HG02981 (cell line): ENCODE results near the gene ST6GALNAC3.
"Not testable (repeated sequence)": the region's sequence is repeated elsewhere in the genome, so short reads cannot be mapped to it uniquely, and the experiment has no call there.

Source experiments
- ATAC-seq: cut with Tn5 transposase; IDR thresholded peaks from one replicate; pipeline ENCODE4 v1.9.1; 2021; ENCODE audit warnings: mild to moderate bottlenecking, moderate library complexity; ENCODE audit not compliant: unreplicated experiment

Gene ST6GALNAC3

GRCh38 chr1:76105372-76105771 lies 30.8 kb downstream of the ST6GALNAC3 start:
- no peak for ATAC-seq

- no peak for ATAC-seq
Measured at GRCh38 chr1:76106251-76106650, 31.7 kb downstream of the ST6GALNAC3 start.

DNA sequence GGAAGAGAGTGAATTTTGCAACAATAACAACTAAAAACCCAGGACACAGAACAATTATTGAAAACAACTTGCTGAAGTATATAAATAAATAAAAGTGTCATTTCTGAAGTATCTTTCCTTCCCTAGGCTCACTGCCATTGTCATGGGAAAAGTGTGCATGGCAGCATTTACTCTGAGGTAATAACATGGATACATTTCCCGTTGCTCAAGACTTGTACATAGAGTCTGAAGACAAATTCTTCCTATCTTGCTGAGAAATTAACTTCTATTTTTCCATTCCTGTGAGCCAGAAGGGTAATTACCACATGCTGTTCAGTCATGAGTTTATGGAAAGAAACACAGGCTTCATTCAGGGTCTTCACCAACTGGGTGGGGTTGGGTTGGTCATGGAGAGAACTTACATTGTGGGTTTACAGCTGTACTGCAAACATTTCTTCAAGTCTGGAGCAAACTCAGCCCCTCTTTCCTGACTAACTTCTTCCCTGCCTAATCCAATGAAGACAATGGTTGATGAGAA lies 32.2 kb downstream of the ST6GALNAC3 start:
- ATAC-seq = no peak

DNA sequence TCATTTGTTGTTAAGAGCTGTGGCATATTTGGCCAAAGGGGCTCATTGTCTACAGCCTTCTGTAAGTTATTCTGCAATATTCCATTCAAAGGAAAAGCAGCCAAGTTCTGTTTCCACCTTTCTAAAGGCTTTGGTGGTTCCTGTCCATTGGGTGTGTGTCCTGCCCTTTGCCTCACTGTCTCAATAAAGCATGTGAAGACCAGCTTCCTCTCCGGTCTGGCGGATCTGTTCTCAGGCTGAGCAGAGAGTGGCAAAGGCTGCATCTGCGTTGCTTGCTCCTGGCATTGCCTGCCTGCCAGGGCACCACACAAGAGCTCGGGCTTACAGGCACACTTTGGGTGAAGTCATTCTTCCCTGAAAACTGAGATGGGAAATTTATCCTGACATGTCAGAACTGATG lies 34.9 kb downstream of the ST6GALNAC3 start:
- no peak for ATAC-seq

DNA sequence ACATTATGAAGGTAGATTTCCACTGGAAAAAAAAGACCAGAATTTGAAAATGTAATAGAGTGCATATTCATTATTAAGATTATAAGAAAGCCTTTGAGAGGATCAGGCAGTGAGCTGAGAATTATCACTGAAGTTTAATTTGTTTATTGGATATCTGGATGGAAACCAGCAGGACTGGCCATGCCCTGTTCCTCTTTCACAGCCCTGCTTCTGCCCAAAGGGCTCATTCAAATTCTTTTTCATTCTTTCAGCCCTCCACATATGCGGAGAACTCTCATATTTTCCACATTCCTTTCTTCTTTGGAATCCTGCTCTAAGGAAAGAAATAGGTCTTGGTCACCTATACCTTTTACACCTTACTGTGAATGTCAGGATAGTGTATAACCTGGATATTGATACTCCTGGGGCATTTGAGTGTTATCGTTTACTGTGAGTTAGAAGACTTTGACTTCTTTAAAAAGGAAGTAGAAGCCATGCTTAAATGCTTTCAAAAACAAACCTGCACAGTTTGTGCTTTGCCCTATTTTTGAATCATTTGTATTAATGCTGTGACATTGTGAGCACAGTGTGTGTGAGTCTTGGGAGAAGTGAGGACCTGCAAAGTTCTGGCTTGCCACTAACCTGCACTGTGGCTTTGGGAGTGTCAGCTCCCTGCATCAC lies 35.5 kb downstream of the ST6GALNAC3 start:
- no peak for ATAC-seq

- ATAC-seq = no peak
Measured at GRCh38 chr1:76110666-76111065, 36.1 kb downstream of the ST6GALNAC3 start.

DNA sequence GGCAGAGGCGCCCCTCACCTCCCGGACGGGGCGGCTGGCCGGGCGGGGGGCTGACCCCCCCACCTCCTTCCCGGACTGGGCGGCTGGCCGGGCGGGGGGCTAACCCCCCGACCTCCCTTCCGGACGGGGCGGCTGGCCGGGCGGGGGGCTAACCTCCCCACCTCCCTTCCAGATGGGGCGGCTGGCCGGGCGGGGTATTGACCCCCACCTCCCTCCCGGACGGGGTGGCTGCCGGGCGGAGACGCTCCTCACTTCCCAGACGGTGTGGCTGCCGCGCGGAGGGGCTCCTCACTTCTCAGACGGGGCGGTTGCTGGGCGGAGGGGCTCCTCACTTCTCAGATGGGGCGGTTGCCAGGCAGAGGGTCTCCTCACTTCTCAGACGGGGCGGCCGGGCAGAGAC lies 37.8 kb downstream of the ST6GALNAC3 start:
- ATAC-seq = not testable (repeated sequence)

GRCh38 chr1:76113446-76113845 lies 38.9 kb downstream of the ST6GALNAC3 start:
- ATAC-seq = no peak

GRCh38 chr1:76115171-76115570 lies 40.6 kb downstream of the ST6GALNAC3 start:
- ATAC-seq = no peak

DNA sequence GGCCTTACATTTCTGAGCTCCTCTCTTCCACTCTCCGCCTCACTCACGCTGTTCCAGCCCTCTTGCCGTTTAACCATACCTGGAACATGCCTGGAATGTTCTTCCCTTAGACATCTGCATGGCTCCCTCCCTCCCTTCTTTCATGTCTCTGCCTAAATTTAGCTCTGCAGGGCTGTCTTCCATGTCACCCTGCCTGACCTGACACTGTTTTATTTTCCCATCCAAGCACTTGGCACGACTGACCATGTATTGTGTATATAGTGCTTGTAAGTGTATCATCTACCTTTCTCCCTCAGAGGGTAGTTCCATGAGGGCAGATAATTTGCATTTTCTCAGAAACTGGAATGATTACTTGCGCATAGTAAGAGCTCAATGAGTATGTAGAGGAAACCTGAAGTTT lies 47.3 kb downstream of the ST6GALNAC3 start:
- ATAC-seq = no peak

GRCh38 chr1:76122271-76122670 lies 47.7 kb downstream of the ST6GALNAC3 start:
- no peak for ATAC-seq

DNA sequence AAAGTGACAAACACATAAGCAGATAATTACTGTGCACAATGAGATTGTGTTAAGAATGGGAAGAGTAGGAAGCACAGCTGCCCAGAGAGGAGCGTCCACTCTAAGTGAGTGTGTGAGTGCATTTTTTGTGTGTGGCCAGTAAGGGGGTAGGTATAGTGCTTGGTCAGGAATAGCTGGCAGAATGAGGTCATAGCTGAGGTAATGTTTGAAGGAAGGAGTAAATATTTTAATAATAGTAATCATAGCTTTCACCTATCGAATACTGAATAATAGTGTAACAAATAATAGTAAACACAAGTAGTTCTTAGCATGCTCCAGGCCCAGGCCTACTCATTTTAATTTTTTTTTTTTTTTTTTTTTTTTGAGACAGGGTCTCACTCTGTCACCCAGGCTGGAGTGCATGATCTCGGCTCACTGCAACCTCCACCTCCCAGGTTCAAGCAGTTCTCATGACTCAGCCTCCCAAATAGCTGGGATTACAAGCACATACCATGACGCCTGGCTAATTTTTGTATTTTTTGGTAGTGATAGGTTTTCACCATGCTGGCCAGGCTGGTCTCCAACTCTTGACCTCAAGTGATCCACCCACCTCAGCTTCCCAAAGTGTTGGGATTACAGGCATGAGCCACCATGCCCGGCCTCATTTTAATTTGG lies 49.0 kb downstream of the ST6GALNAC3 start:
- not testable (repeated sequence) for ATAC-seq

GRCh38 chr1:76124196-76124595 lies 49.6 kb downstream of the ST6GALNAC3 start:
- ATAC-seq = no peak

- no peak for ATAC-seq
Measured at GRCh38 chr1:76125473-76126219, 51.1 kb downstream of the ST6GALNAC3 start.

- ATAC-seq = no peak
Measured at GRCh38 chr1:76128096-76128495, 53.5 kb downstream of the ST6GALNAC3 start.

GRCh38 chr1:76129731-76130130 lies 55.2 kb downstream of the ST6GALNAC3 start:
- no peak for ATAC-seq

- ATAC-seq = no peak
Measured at GRCh38 chr1:76130992-76131391, 56.4 kb downstream of the ST6GALNAC3 start.

GRCh38 chr1:76133977-76134376 lies 59.4 kb downstream of the ST6GALNAC3 start:
- ATAC-seq = no peak

GRCh38 chr1:76135835-76136234 lies 61.3 kb downstream of the ST6GALNAC3 start:
- no peak for ATAC-seq

GRCh38 chr1:76136894-76137293 lies 62.3 kb downstream of the ST6GALNAC3 start:
- no peak for ATAC-seq

GRCh38 chr1:76137746-76138145 lies 63.2 kb downstream of the ST6GALNAC3 start:
- ATAC-seq = no peak

DNA sequence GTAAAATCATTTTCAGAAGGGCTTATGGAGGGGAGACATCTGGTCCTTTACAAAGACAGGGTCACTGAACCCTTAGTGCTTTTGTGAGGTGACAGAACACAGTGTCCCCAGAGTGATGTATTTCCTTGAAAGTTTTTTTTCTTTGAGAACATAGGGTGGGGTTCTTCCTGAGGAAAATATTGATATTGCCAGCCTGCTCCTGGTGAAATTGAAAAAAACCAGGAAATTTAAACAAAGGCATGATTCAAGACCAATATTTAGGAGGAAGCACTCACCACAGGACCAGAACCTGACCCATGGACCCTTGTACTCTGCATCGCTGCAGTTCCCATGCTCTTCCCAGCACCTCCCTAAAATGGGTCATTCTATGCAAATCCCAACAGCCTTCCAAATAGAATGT lies 63.7 kb downstream of the ST6GALNAC3 start:
- ATAC-seq = no peak
